PC-3 (cell line): ENCODE results near the gene PPP3R1. TPM values are rescaled to one million over a fixed set of nuclear protein-coding genes. Genes with fewer than 3 reads are reported as not detected.

Experiments
- ATAC-seq: fragments of 200-7000 bp; cut with Tn5 transposase; 2 replicates; pipeline ENCODE4 v1.9.1; 2020; ENCODE audit warnings: mild to moderate bottlenecking, moderate library complexity
- BruUV-seq: library from RNA; stranded (reverse); fragments of 400-500 nt; replicated peaks from 2 replicates; lab custom pipeline; 2021; lab: Mats Ljungman, UMichigan
- CTCF ChIA-PET: fragments of 300-600 bp; sonication (Branson Sonifier 250); formaldehyde crosslinking; loops from one replicate; lab custom pipeline; 2022; ENCODE audit warnings: antibody characterized with exemption; lab: Charles Lee
- POLR2A ChIA-PET: fragments of 300-600 bp; sonication (Branson Sonifier 250); formaldehyde crosslinking; loops from one replicate; lab custom pipeline; 2022; ENCODE audit warnings: antibody characterized with exemption; ENCODE audit not compliant: unreplicated experiment; lab: Charles Lee
- DNase-seq: peaks from one replicate; pipeline ENCODE4 v3.0.0-alpha.2; 2015
- H2AFZ ChIP-seq: fragments of 300-600 bp; sonication (generic); 2 replicates; pipeline ENCODE4 v1.6.0; 2016; ENCODE audit warnings: antibody characterized with exemption, low read length
- H3F3A ChIP-seq: fragments of 300-600 bp; sonication (generic); one replicate; pipeline ENCODE4 v1.6.0; 2017; ENCODE audit warnings: antibody characterized with exemption, low read length, control low read depth, mild to moderate bottlenecking; ENCODE audit not compliant: unreplicated experiment
- H3K27ac ChIP-seq: fragments of 300-600 bp; sonication (generic); 2 replicates; pipeline ENCODE4 v1.5.1; 2016; ENCODE audit warnings: mild to moderate bottlenecking, low read length
- H3K27me3 ChIP-seq: fragments of 300-600 bp; sonication (generic); 2 replicates; pipeline ENCODE4 v1.6.1; 2016; ENCODE audit warnings: low read length, mixed read lengths
- H3K36me3 ChIP-seq: fragments of 300-600 bp; sonication (generic); 2 replicates; pipeline ENCODE4 v1.6.1; 2016; ENCODE audit warnings: low read depth, mixed run types, low read length, mixed read lengths
- H3K4me1 ChIP-seq: fragments of 300-600 bp; sonication (generic); 2 replicates; pipeline ENCODE4 v1.5.1; 2016; ENCODE audit warnings: low read length; ENCODE audit not compliant: insufficient read depth
- H3K4me2 ChIP-seq: fragments of 300-600 bp; sonication (generic); 2 replicates; pipeline ENCODE4 v1.6.0; 2016; ENCODE audit warnings: low read length
- H3K4me3 ChIP-seq: fragments of 300-600 bp; sonication (generic); 2 replicates; pipeline ENCODE4 v1.5.1; 2016; ENCODE audit warnings: mild to moderate bottlenecking, low read length, mixed read lengths
- H3K79me2 ChIP-seq: fragments of 300-600 bp; sonication (generic); 2 replicates; pipeline ENCODE4 v1.6.1; 2017; ENCODE audit warnings: low read length, mixed read lengths
- H3K9ac ChIP-seq: fragments of 300-600 bp; sonication (generic); 2 replicates; pipeline ENCODE4 v1.6.0; 2016; ENCODE audit warnings: mild to moderate bottlenecking, low read length
- H3K9me2 ChIP-seq: fragments of 300-600 bp; sonication (generic); replicated peaks from 2 replicates; pipeline ENCODE4 v1.6.1; 2016; ENCODE audit warnings: mixed run types, low read length, mixed read lengths
- H3K9me3 ChIP-seq: fragments of 300-600 bp; sonication (generic); 2 replicates; pipeline ENCODE4 v1.6.1; 2016; ENCODE audit warnings: low read length, mixed read lengths
- H4K20me1 ChIP-seq: fragments of 300-600 bp; sonication (generic); 2 replicates; pipeline ENCODE4 v1.6.1; 2016; ENCODE audit warnings: low read length, mixed read lengths
- CTCF ChIP-seq: fragments of 300-600 bp; sonication (generic); conservative IDR thresholded peaks from 2 replicates; pipeline ENCODE4 v1.5.1; 2017; ENCODE audit warnings: antibody characterized with exemption, low read depth, mild to moderate bottlenecking, low read length
- EZH2 ChIP-seq: fragments of 300-600 bp; sonication (generic); IDR thresholded peaks from one replicate; pipeline ENCODE4 v1.6.1; 2017; ENCODE audit warnings: antibody characterized with exemption, mild to moderate bottlenecking, low read length; ENCODE audit not compliant: unreplicated experiment
- EZH2phosphoT487 ChIP-seq: fragments of 300-600 bp; sonication (generic); IDR thresholded peaks from 2 replicates; pipeline ENCODE4 v1.6.1; 2018; ENCODE audit warnings: mild to moderate bottlenecking, antibody characterized with exemption, low read length, borderline replicate concordance
- intact Hi-C: fragments of 100-400 bp; cut with micrococcal nuclease; formaldehyde crosslinking; loops from 2 replicates; pipeline ENCODE4 v1.9.0; 2023
- total RNA-seq: library from RNA; depleted of rRNA; stranded (reverse); fragments of >200 nt; gene quantifications from 2 replicates; pipeline ENCODE4 v1.2.3, GENCODE V29; 2014

The PPP3R1 gene
- total RNA-seq, 1 experiment from 2014 or later: 13.7 TPM

- no peak for ATAC-seq
Observed at GRCh38 chr2:68216454-68217310, 35.6 kb downstream of the PPP3R1 start.

DNA sequence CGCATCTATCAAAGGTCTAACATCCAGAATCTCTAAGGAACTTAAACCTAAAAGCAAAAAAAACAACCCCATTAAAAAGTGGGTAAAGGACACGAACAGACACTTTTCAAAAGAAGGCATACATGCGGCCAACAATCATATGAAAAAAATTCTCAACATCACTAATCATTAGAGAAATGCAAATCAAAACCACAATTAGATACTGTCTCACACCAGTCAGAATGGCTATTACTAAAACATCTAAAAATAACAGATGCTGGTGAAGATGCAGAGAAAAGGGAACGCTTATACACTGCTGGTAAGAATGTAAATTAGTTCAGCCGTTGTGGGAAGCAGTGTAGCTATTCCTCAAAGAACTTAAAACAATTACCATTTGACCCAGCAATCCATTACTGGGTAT, 38.0 kb downstream of the PPP3R1 start:
- ChIA-PET POLR2A (no interaction called here), CTCF (no interaction called here)
- no peaks in the 10 kb centered on the region for H3K4me1 ChIP-seq
- TF ChIP-seq EZH2 (no peak), EZH2phosphoT487 (no peak), CTCF (no peak)
- H4K20me1 ChIP-seq: peaks cover 15% of the 10 kb centered on the region
- ATAC-seq (no peak), DNase-seq (no peak)
- H3F3A ChIP-seq: no peaks in the 10 kb centered on the region
- no peaks in the 10 kb centered on the region for H3K9me2 ChIP-seq
- H3K9me3 ChIP-seq: no peaks in the 10 kb centered on the region
- no peaks in the 10 kb centered on the region for H3K27me3 ChIP-seq
- H3K36me3 ChIP-seq: peaks cover 9% of the 10 kb centered on the region; the same call in 1 of the 2 replicates
- intact Hi-C loops: no loop called here
- no peak overlapping the region for H3K4me3 ChIP-seq
- H3K9ac ChIP-seq: no peak overlapping the region
- H2AFZ ChIP-seq: no peak overlapping the region
- BruUV-seq: no TSS peak
- H3K4me2 ChIP-seq: no peak overlapping the region
- H3K79me2 ChIP-seq: peaks cover 96% of the 10 kb centered on the region
- no peak overlapping the region for H3K27ac ChIP-seq

More at GRCh38 chr2:68216454-68217310, 35.6 kb downstream of the PPP3R1 start:
- no peak for DNase-seq
- Histone ChIP-seq H4K20me1 (peaks cover 15% of the 10 kb centered on the region; the same call in 1 of the 2 replicates), H3K4me1 (no peaks in the 10 kb centered on the region), H3K9me2 (no peaks in the 10 kb centered on the region), H3K27ac (no peak overlapping the region), H3F3A (no peaks in the 10 kb centered on the region), H3K9ac (no peak overlapping the region), H3K9me3 (no peaks in the 10 kb centered on the region), H3K4me2 (no peak overlapping the region), H3K36me3 (peaks cover 9% of the 10 kb centered on the region; the same call in 1 of the 2 replicates), H3K27me3 (no peaks in the 10 kb centered on the region), H2AFZ (no peak overlapping the region), H3K79me2 (peaks cover 98% of the 10 kb centered on the region), H3K4me3 (no peak overlapping the region)
- intact Hi-C loops: no loop called here
- ChIA-PET POLR2A (no interaction called here), CTCF (no interaction called here)
- TF ChIP-seq CTCF (no peak), EZH2 (no peak), EZH2phosphoT487 (no peak)
- no TSS peak for BruUV-seq

GRCh38 chr2:68206793-68207192, 45.5 kb downstream of the PPP3R1 start:
- Histone ChIP-seq H3K36me3 (peaks cover 6% of the 10 kb centered on the region; the same call in 1 of the 2 replicates), H3F3A (no peaks in the 10 kb centered on the region), H3K27me3 (no peaks in the 10 kb centered on the region), H2AFZ (no peak overlapping the region), H3K4me1 (no peaks in the 10 kb centered on the region), H3K9me3 (no peaks in the 10 kb centered on the region), H3K27ac (no peak overlapping the region), H3K9ac (no peak overlapping the region), H4K20me1 (peaks cover 4% of the 10 kb centered on the region; the same call in 1 of the 2 replicates), H3K4me3 (no peak overlapping the region), H3K79me2 (peaks cover 86% of the 10 kb centered on the region), H3K9me2 (no peaks in the 10 kb centered on the region), H3K4me2 (no peak overlapping the region)
- intact Hi-C loops: no loop called here
- DNase-seq (no peak), ATAC-seq (no peak)
- ChIA-PET POLR2A (no interaction called here), CTCF (no interaction called here)
- TF ChIP-seq EZH2phosphoT487: no peak
- TF ChIP-seq CTCF: no peak
- no peak for TF ChIP-seq EZH2
- BruUV-seq: no TSS peak
